GM23248 (cell line): ENCODE measurements around the gene FKRP. TPM values are rescaled to one million over a fixed set of nuclear protein-coding genes. Genes with fewer than 3 reads are reported as not detected.
"Not testable (repeated sequence)": the region's sequence is repeated elsewhere in the genome, so short reads cannot be mapped to it uniquely, and the experiment has no call there.

Experiments used
- DNase-seq: peaks from one replicate; pipeline ENCODE4 v3.0.0-alpha.2; 2015
- H2AFZ ChIP-seq: fragments of 200-600 bp; sonication (generic); 2 replicates; pipeline ENCODE4 v1.6.1; 2016; ENCODE audit warnings: antibody characterized with exemption
- H3F3A ChIP-seq: fragments of 200-600 bp; sonication (generic); 2 replicates; pipeline ENCODE4 v1.6.1; 2016; ENCODE audit warnings: mild to moderate bottlenecking, antibody characterized with exemption, mixed run types; ENCODE audit not compliant: insufficient read depth
- H3K27ac ChIP-seq: fragments of 200-600 bp; sonication (generic); 2 replicates; pipeline ENCODE4 v1.5.1; 2016; ENCODE audit warnings: mild to moderate bottlenecking
- H3K27me3 ChIP-seq: fragments of 200-600 bp; sonication (generic); replicated peaks from 2 replicates; pipeline ENCODE4 v1.6.1; 2016; ENCODE audit warnings: mild to moderate bottlenecking; ENCODE audit not compliant: insufficient read depth
- H3K36me3 ChIP-seq: fragments of 200-600 bp; sonication (generic); 2 replicates; pipeline ENCODE4 v1.6.1; 2016; ENCODE audit warnings: low read depth, mild to moderate bottlenecking
- H3K4me1 ChIP-seq: fragments of 200-600 bp; sonication (generic); 2 replicates; pipeline ENCODE4 v1.6.1; 2016; ENCODE audit warnings: mild to moderate bottlenecking; ENCODE audit not compliant: insufficient read depth
- H3K4me2 ChIP-seq: fragments of 200-600 bp; sonication (generic); one replicate; pipeline ENCODE4 v1.6.1; 2016; ENCODE audit warnings: mild to moderate bottlenecking; ENCODE audit not compliant: unreplicated experiment
- H3K4me3 ChIP-seq: fragments of 200-600 bp; sonication (generic); 2 replicates; pipeline ENCODE4 v1.5.1; 2016; ENCODE audit warnings: mild to moderate bottlenecking
- H3K79me2 ChIP-seq: fragments of 200-600 bp; sonication (generic); 2 replicates; pipeline ENCODE4 v1.6.1; 2016; ENCODE audit warnings: mild to moderate bottlenecking; ENCODE audit not compliant: insufficient read depth
- H3K9ac ChIP-seq: fragments of 200-600 bp; sonication (generic); 2 replicates; pipeline ENCODE4 v1.6.1; 2016; ENCODE audit warnings: mild to moderate bottlenecking
- H3K9me2 ChIP-seq: fragments of 200-600 bp; sonication (generic); 2 replicates; pipeline ENCODE4 v1.6.1; 2016; ENCODE audit warnings: mixed run types, mild to moderate bottlenecking, moderate library complexity; ENCODE audit not compliant: insufficient read depth
- H3K9me3 ChIP-seq: fragments of 200-600 bp; sonication (generic); one replicate; pipeline ENCODE4 v1.6.1; 2017; ENCODE audit warnings: low read depth
- H4K20me1 ChIP-seq: fragments of 200-600 bp; sonication (generic); 2 replicates; pipeline ENCODE4 v1.6.0; 2016; ENCODE audit not compliant: insufficient read depth
- EZH2 ChIP-seq: fragments of 200-600 bp; sonication (generic); IDR thresholded peaks from 2 replicates; pipeline ENCODE4 v1.6.1; 2018; ENCODE audit warnings: antibody characterized with exemption, mild to moderate bottlenecking; ENCODE audit not compliant: insufficient read depth, poor library complexity, severe bottlenecking
- EZH2phosphoT487 ChIP-seq: fragments of 200-600 bp; sonication (generic); IDR thresholded peaks from 2 replicates; pipeline ENCODE4 v1.6.1; 2018; ENCODE audit warnings: antibody characterized with exemption, moderate library complexity, mild to moderate bottlenecking, low read depth; ENCODE audit not compliant: insufficient read depth
- WGBS, 2 experiments: methylation state at CpG; one replicate each; pipeline ENCODE4 v1.1.6; 2015 to 2017; ENCODE audit warnings: low lambda C conversion rate in 2 of 2, low coverage in 1 of 2; ENCODE audit errors: missing lambda C conversion rate in 2 of 2; 5-methylcytosine and 5-hydroxymethylcytosine counted together
- in situ Hi-C: fragments of 300-500 bp; cut with MboI; formaldehyde crosslinking; loops from 2 replicates; pipeline ENCODE4 v1.15.0; 2020
- polyA plus RNA-seq: library from polyadenylated mRNA; unstranded; fragments of >200 nt; fragmentation: Nextera tagmentation; extraction: Ambion mirVana; gene quantifications from 2 replicates; pipeline ENCODE4 v1.2.1, GENCODE V29; 2016
- total RNA-seq: library from RNA; depleted of rRNA; stranded (reverse); fragments of >200 nt; shearing (Covaris generic); gene quantifications from 2 replicates; pipeline ENCODE4 v1.2.3, GENCODE V29; 2014

Gene FKRP
- total and polyA plus RNA-seq, 2 experiments from 2014 or later = 15.0 to 41.5 TPM

GRCh38 chr19:46797881-46798280, 52.0 kb downstream of the FKRP start:
- Histone ChIP-seq H2AFZ (no peak overlapping the region), H3K9ac (no peak overlapping the region), H3K4me3 (no peak overlapping the region), H3K4me2 (no peak overlapping the region), H3K36me3 (no peaks in the 10 kb centered on the region), H3K27ac (no peak overlapping the region), H4K20me1 (no peaks in the 10 kb centered on the region), H3K79me2 (no peaks in the 10 kb centered on the region), H3F3A (peaks cover 12% of the 10 kb centered on the region), H3K4me1 (peaks cover 20% of the 10 kb centered on the region), H3K9me3 (no peaks in the 10 kb centered on the region), H3K27me3 (no peaks in the 10 kb centered on the region), H3K9me2 (no peaks in the 10 kb centered on the region)
- no peak for DNase-seq
- 90 to 100% methylated on average over 1 of the region's 1 CpG for WGBS, 2 experiments
- TF ChIP-seq EZH2 = no peak
- TF ChIP-seq EZH2phosphoT487 = no peak
- in situ Hi-C loops = no loop called here

DNA sequence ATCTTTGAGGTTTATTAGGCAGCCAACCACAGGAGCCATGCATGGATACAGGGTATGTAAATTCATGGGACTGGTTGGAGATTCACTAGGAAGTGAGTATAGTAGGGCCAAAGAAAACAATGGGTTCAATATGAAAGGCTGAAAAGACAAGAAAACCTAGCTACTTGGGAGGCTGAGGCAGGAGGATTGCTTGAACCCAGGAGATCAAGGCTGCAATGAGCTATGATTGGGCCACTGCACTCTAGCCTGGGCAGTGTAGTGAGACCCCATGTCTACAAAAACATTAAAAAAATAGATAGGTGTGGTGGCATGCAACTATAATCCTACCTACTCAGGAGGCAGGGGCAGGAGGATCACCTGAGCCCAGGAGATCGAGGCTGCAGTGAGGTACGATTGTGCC, 52.9 kb downstream of the FKRP start:
- TF ChIP-seq EZH2phosphoT487 (no peak), EZH2 (no peak)
- Histone ChIP-seq H4K20me1 (no peaks in the 10 kb centered on the region), H3F3A (peaks cover 4% of the 10 kb centered on the region), H3K4me3 (no peak overlapping the region), H3K36me3 (no peaks in the 10 kb centered on the region), H3K4me2 (no peak overlapping the region), H3K4me1 (peaks cover 11% of the 10 kb centered on the region), H3K9me2 (no peaks in the 10 kb centered on the region), H3K27me3 (no peaks in the 10 kb centered on the region), H3K27ac (no peak overlapping the region), H3K9me3 (no peaks in the 10 kb centered on the region), H3K9ac (no peak overlapping the region), H3K79me2 (no peaks in the 10 kb centered on the region), H2AFZ (no peak overlapping the region)
- 95 to 96% methylated on average over 2 of the region's 2 CpGs for WGBS, 2 experiments
- no peak for DNase-seq
- in situ Hi-C loops = no loop called here

- H3K9me2 ChIP-seq = no peaks in the 10 kb centered on the region
- no peaks in the 10 kb centered on the region for H3K79me2 ChIP-seq
- TF ChIP-seq EZH2 (no peak), EZH2phosphoT487 (no peak)
- no peak for DNase-seq
- 83 to 94% methylated on average over 5 of the region's 5 CpGs for WGBS, 2 experiments
- no peaks in the 10 kb centered on the region for H3K9me3 ChIP-seq
- no peak overlapping the region for H3K4me2 ChIP-seq
- no peaks in the 10 kb centered on the region for H4K20me1 ChIP-seq
- no peak overlapping the region for H3K9ac ChIP-seq
- H3K27me3 ChIP-seq = no peaks in the 10 kb centered on the region
- H3K27ac ChIP-seq = no peak overlapping the region
- no peaks in the 10 kb centered on the region for H3F3A ChIP-seq
- no peaks in the 10 kb centered on the region for H3K4me1 ChIP-seq
- H3K36me3 ChIP-seq = no peaks in the 10 kb centered on the region
- no peak overlapping the region for H2AFZ ChIP-seq
- in situ Hi-C loops = no loop called here
- no peak overlapping the region for H3K4me3 ChIP-seq
Measured at GRCh38 chr19:46802152-46802551, 56.3 kb downstream of the FKRP start.

DNA sequence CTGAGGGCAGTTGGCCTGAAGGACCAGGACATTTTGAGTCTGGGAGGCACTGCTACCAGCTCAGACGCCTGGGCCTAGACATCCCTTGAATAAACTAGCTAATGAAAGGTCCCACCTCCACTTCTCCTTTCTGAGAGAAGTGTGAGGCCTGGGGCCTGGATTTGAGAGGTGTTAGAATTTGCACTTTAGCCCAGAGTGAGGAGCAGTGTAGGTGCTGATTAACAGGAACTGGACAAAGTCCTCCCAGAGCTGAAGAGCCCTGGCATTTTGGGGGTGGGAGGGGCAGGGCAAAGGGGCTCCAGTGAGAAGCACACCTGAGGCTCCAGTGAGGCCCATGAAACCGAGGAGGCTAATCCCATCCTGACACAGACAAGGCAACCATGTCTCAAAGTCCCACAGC, 57.7 kb downstream of the FKRP start:
- Histone ChIP-seq H3K9ac (no peak overlapping the region), H4K20me1 (no peaks in the 10 kb centered on the region), H3K79me2 (no peaks in the 10 kb centered on the region), H3F3A (no peaks in the 10 kb centered on the region), H2AFZ (no peak overlapping the region), H3K9me2 (no peaks in the 10 kb centered on the region), H3K36me3 (no peaks in the 10 kb centered on the region), H3K27ac (no peak overlapping the region), H3K9me3 (no peaks in the 10 kb centered on the region), H3K4me1 (no peaks in the 10 kb centered on the region), H3K4me2 (no peak overlapping the region), H3K4me3 (no peak overlapping the region), H3K27me3 (no peaks in the 10 kb centered on the region)
- 47 to 54% methylated on average over 2 of the region's 2 CpGs for WGBS, 2 experiments
- TF ChIP-seq EZH2phosphoT487 (no peak), EZH2 (no peak)
- in situ Hi-C loops = no loop called here
- DNase-seq = no peak

GRCh38 chr19:46804432-46804831, 58.6 kb downstream of the FKRP start:
- H2AFZ ChIP-seq, in situ Hi-C loops: not testable (repeated sequence)

More at GRCh38 chr19:46804432-46804831, 58.6 kb downstream of the FKRP start:
- DNase-seq, H3K27ac ChIP-seq, H3K9ac ChIP-seq, H3K4me1 ChIP-seq, H3K9me2 ChIP-seq, H3K9me3 ChIP-seq, H3K36me3 ChIP-seq, H3K27me3 ChIP-seq, H3K4me2 ChIP-seq, H4K20me1 ChIP-seq, H3K79me2 ChIP-seq, H3K4me3 ChIP-seq, H3F3A ChIP-seq: not testable (repeated sequence)
- WGBS, 2 experiments = 72 to 79% methylated on average over 4 of the region's 4 CpGs
